HG02943 (cell line): ENCODE data around the gene VAMP5.

Experiments used
- ATAC-seq: cut with Tn5 transposase; IDR thresholded peaks from one replicate; pipeline ENCODE4 v1.9.1; 2021; ENCODE audit warnings: mild to moderate bottlenecking, low read depth, moderate library complexity; ENCODE audit not compliant: unreplicated experiment

The VAMP5 gene

GRCh38 chr2:85619617-85620016, 35.4 kb downstream of the VAMP5 start:
- ATAC-seq = no peak

- ATAC-seq = no peak
Observed at GRCh38 chr2:85621338-85621737, 37.1 kb downstream of the VAMP5 start.

GRCh38 chr2:85623991-85624390, 39.8 kb downstream of the VAMP5 start:
- ATAC-seq = no peak

- no peak for ATAC-seq
Observed at GRCh38 chr2:85628658-85629057, 44.4 kb downstream of the VAMP5 start.

GRCh38 chr2:85631316-85631715, 47.1 kb downstream of the VAMP5 start:
- ATAC-seq = no peak

- no peak for ATAC-seq
Observed at GRCh38 chr2:85635011-85635410, 50.8 kb downstream of the VAMP5 start.

- ATAC-seq = no peak
Observed at GRCh38 chr2:85635636-85636035, 51.4 kb downstream of the VAMP5 start.

- ATAC-seq = no peak
Observed at GRCh38 chr2:85642725-85643124, 58.5 kb downstream of the VAMP5 start.
